ENCODE data around the gene KIF1B. TPM values are rescaled to one million over a fixed set of nuclear protein-coding genes. Genes with fewer than 3 reads are reported as not detected.

The KIF1B gene
- total and polyA plus RNA-seq, 2 experiments from 2014 or later, result 21.5 to 68.4 TPM

DNA sequence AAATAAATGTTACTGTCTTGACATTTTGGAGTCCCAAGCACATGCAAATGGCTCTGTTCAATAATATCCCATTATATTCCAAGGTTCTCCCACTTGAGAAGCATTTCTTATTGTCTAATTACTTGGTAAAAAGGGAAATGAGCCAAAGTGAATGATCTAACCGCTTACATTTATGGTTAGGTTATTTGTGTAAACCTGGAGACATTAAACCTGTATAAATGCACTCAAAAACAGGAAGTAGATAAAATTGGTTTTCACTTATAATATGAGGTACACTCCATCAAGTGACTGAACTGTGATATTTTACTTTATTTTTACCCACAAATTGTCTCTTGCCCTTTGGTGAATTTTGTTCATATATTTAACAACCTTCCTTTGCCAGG is 26.8 kb downstream of the KIF1B start (continued):
- TF ChIP-seq, protein P1, sequence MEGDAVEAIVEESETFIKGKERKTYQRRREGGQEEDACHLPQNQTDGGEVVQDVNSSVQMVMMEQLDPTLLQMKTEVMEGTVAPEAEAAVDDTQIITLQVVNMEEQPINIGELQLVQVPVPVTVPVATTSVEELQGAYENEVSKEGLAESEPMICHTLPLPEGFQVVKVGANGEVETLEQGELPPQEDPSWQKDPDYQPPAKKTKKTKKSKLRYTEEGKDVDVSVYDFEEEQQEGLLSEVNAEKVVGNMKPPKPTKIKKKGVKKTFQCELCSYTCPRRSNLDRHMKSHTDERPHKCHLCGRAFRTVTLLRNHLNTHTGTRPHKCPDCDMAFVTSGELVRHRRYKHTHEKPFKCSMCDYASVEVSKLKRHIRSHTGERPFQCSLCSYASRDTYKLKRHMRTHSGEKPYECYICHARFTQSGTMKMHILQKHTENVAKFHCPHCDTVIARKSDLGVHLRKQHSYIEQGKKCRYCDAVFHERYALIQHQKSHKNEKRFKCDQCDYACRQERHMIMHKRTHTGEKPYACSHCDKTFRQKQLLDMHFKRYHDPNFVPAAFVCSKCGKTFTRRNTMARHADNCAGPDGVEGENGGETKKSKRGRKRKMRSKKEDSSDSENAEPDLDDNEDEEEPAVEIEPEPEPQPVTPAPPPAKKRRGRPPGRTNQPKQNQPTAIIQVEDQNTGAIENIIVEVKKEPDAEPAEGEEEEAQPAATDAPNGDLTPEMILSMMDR (conservative IDR thresholded peaks at IDR 0.05; ENCODE audit: low read depth in 2 of 2), result no peak
- TF ChIP-seq, protein P2, sequence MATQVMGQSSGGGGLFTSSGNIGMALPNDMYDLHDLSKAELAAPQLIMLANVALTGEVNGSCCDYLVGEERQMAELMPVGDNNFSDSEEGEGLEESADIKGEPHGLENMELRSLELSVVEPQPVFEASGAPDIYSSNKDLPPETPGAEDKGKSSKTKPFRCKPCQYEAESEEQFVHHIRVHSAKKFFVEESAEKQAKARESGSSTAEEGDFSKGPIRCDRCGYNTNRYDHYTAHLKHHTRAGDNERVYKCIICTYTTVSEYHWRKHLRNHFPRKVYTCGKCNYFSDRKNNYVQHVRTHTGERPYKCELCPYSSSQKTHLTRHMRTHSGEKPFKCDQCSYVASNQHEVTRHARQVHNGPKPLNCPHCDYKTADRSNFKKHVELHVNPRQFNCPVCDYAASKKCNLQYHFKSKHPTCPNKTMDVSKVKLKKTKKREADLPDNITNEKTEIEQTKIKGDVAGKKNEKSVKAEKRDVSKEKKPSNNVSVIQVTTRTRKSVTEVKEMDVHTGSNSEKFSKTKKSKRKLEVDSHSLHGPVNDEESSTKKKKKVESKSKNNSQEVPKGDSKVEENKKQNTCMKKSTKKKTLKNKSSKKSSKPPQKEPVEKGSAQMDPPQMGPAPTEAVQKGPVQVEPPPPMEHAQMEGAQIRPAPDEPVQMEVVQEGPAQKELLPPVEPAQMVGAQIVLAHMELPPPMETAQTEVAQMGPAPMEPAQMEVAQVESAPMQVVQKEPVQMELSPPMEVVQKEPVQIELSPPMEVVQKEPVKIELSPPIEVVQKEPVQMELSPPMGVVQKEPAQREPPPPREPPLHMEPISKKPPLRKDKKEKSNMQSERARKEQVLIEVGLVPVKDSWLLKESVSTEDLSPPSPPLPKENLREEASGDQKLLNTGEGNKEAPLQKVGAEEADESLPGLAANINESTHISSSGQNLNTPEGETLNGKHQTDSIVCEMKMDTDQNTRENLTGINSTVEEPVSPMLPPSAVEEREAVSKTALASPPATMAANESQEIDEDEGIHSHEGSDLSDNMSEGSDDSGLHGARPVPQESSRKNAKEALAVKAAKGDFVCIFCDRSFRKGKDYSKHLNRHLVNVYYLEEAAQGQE (IDR thresholded peaks at IDR 0.05; ENCODE audit: unreplicated experiment), result no peak
- no peak for TF ChIP-seq ZNF331 (CRISPR knock-in tag; IDR thresholded peaks at IDR 0.05; ENCODE audit: low read depth)
- no peak for TF ChIP-seq STAT1 (IDR thresholded peaks at IDR 0.05; ENCODE audit: unreplicated experiment)

DNA sequence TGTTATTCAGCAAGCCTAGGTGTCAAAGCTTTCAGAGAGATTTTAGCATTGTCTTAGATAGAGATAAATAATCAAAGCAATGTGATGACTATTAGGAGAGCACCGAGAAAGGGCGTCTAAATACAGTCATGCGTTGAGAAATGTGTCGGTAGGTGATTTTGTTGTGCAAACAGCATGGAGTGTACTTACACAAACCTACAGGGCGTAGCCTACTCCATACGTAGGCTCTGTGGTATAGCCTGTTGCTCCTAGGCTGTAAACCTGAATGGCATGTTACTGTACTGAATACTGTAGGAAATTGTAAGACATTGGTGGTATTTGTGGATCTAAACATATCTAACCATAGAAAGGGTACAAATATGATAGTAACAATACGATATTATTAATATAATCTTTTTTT is 31.8 kb downstream of the KIF1B start:
- H3K9me2 ChIP-seq (ENCODE audit: insufficient read depth), result no peaks in the 10 kb centered on the region
- ATAC-seq (no peak), DNase-seq (ENCODE audit: low spot score) (no peak)
- peaks cover 32% of the 10 kb centered on the region for H4K20me1 ChIP-seq (replicated peaks; ENCODE audit: insufficient read depth)
- H3K4me1 ChIP-seq (ENCODE audit: insufficient read depth), result no peaks in the 10 kb centered on the region
- peaks cover 94% of the 10 kb centered on the region for H3K79me2 ChIP-seq (replicated peaks; ENCODE audit: insufficient read depth)
- no peaks in the 10 kb centered on the region for H3F3A ChIP-seq (replicated peaks; ENCODE audit: low read depth)
- no peak overlapping the region for H2AFZ ChIP-seq
- Mint-ChIP-seq H3K27ac (no peak overlapping the region), H3K9me3 (no peaks in the 10 kb centered on the region), H3K4me1 (no peaks in the 10 kb centered on the region), H3K4me3 (no peak overlapping the region), H3K36me3 (ENCODE audit: low read depth) (peaks cover 12% of the 10 kb centered on the region), H3K27me3 (ENCODE audit: insufficient read depth, low read depth, poor library complexity) (no peaks in the 10 kb centered on the region)
- no peaks in the 10 kb centered on the region for H3K27me3 ChIP-seq (ENCODE audit: insufficient read depth)
- H3K4me3 ChIP-seq, result no peak overlapping the region
- H3K27ac ChIP-seq (ENCODE audit: low read depth), result no peak overlapping the region; the same call in 1 of the 2 replicates
- no peak overlapping the region for H3K4me2 ChIP-seq
- H3K36me3 ChIP-seq (ENCODE audit: insufficient read depth), result no peaks in the 10 kb centered on the region
- TF ChIP-seq, protein P1 (conservative IDR thresholded peaks at IDR 0.05; ENCODE audit: low read depth in 2 of 2), result no peak
- TF ChIP-seq CREB1 (CRISPR knock-in tag; IDR thresholded peaks at IDR 0.05; ENCODE audit: low read depth) (no peak), ZNF331 (CRISPR knock-in tag; IDR thresholded peaks at IDR 0.05; ENCODE audit: low read depth) (no peak), NANOG (IDR thresholded peaks at IDR 0.05; ENCODE audit: borderline replicate concordance) (no peak), POLR2AphosphoS5 (IDR thresholded peaks at IDR 0.05; ENCODE audit: low read depth) (no peak), EZH2phosphoT487 (IDR thresholded peaks at IDR 0.05; ENCODE audit: unreplicated experiment) (no peak), JUNB (IDR thresholded peaks at IDR 0.05; ENCODE audit: unreplicated experiment) (no peak), ZNF114 (CRISPR knock-in tag; IDR thresholded peaks at IDR 0.05) (no peak), STAT1 (IDR thresholded peaks at IDR 0.05; ENCODE audit: unreplicated experiment) (no peak)
- TF ChIP-seq, protein P3, sequence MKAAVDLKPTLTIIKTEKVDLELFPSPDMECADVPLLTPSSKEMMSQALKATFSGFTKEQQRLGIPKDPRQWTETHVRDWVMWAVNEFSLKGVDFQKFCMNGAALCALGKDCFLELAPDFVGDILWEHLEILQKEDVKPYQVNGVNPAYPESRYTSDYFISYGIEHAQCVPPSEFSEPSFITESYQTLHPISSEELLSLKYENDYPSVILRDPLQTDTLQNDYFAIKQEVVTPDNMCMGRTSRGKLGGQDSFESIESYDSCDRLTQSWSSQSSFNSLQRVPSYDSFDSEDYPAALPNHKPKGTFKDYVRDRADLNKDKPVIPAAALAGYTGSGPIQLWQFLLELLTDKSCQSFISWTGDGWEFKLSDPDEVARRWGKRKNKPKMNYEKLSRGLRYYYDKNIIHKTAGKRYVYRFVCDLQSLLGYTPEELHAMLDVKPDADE (IDR thresholded peaks at IDR 0.05), result no peak
